ENCODE measurements around the gene TELO2.
"Not testable (repeated sequence)": the region's sequence is repeated elsewhere in the genome, so short reads cannot be mapped to it uniquely, and the experiment has no call there.

The TELO2 gene

DNA sequence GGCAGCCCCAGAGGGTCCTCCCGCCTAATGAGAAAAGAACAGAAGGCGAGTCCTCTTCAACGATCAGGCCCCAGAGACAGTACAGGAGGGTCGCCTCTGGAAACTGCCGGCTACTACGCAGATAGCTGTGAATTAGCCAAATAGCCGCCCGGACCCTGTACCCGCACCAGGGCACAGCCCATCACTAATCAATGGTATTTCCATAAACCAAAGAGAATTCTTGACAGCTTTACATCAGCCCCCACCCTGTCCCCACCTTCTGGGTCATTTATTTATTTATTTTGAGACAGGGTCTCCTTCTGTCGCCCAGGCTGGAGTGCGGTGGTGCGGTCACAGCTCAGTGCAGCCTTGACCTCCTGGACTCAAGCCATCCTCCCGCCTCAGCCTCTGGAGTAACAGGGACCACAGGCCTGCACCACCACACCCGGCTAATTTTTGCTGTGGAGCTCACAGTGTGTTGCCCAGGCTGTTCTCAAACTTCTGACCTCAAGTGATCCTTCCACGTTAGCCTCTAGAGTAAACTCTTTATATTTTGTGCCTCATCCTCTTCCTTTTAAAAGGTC lies 17.5 kb upstream of the TELO2 start:
- DNase-seq (ENCODE audit: low read depth), result no peak

GRCh38 chr16:1477033-1477432 lies 16.1 kb upstream of the TELO2 start:
- DNase-seq (ENCODE audit: low read depth), result no peak

DNA sequence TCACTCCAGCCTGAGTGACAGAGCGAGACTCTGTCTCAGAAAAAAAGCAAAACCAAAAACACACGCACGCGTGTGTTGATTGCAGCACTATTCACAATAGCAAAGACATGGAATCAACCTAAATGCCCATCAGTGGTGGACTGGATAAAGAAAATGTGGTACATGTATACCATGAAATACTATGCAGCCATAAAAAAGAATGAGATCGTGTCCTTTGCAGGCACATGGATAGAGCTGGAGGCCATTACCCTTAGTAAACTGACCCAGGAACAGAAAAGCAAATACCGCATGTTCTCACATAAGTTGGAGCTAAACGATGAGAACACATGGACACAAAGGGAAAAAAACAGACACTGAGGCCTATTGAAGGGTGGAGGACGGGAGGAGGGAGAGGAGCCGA lies 14.2 kb upstream of the TELO2 start:
- not testable (repeated sequence) for DNase-seq (ENCODE audit: low read depth)

DNA sequence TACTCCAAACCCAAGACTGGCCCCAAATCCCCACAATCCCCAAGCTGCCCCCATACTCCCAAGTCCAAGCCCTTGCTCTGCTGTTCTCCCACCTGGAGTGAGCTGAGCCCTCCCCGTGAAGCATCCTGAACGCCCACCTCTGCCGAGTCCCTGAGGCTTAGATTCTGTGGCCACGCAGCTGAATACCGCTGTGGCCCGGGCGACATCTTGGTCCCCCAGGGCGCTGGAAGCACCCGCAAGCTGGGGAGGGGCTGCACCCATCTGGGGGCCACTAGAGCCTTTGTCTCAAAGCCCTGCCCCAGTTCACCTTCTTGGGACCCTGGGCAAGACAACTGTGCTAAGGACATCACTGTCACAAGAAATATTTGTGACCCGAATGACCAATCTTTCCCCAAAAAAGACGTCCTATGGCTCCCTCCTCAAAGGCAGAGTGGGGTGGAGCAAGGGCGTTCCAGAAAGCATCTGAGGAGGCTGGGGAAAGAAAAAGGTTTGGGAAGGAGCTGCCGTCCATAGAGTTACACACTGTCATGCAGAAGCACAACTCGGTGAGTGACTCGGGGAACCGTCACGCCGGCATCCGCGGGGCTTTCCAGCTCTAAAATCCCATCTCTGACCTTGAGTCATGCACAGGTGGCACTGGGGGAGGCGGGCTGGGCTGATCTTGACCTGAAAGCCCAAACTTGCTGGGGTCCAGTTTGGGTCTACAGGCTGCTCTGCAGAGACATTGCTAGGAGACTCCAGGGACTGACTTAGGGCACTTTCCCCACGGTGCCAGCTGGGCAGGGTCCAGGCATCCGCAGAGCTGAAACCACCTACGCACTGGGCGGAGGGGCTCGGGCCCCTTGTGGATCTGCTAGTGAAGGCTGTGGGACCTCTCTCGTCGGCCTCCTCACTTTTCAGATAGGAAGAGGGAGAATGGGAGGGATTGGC lies 11.0 kb upstream of the TELO2 start:
- DNase-seq (ENCODE audit: low read depth), result no peak

- DNase-seq (ENCODE audit: low read depth), result no peak
These were observed 7.2 kb upstream of the TELO2 start for GRCh38 chr16:1485847-1486496.

DNA sequence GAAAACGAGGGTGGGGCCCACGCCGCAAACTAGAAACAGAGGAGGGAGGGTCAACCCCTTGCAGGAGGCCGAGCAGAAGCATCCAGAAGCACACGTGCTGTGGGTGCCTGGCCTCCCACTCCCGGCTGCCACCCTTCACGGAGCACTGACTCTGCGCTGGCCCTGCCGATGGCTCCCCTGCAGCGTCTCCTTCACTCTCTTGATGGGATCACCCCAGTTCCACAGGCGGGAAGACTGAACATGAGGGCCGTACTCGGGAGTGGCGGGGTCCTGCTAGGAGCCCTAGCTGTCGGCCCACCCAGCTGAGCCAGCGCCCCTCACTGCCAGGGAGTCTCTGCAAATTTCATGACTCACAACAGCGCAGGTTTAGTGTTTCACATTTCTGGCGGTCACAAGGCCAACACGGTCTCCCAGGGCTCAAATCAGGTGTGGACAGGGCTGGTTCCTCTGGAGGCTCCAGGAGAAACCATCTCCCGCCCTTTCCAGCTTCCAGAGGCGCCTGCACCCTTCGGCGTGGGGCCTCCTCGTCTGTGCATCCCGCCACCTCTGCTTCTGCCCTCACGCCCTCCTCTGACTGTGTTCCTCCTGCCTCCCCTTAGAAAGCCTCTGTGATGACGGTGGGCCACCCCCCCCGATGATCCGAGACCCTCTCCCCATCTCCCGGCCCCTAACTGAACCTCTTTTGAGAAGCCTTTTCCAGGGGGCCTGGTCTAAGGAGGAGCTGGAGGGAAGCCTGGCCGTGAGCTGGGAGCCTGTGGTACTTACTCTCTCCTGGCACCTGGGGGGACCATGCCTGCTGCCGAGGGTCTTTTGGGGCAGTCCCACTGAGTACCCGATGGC lies 6.4 kb upstream of the TELO2 start:
- DNase-seq (ENCODE audit: low read depth), result no peak

DNA sequence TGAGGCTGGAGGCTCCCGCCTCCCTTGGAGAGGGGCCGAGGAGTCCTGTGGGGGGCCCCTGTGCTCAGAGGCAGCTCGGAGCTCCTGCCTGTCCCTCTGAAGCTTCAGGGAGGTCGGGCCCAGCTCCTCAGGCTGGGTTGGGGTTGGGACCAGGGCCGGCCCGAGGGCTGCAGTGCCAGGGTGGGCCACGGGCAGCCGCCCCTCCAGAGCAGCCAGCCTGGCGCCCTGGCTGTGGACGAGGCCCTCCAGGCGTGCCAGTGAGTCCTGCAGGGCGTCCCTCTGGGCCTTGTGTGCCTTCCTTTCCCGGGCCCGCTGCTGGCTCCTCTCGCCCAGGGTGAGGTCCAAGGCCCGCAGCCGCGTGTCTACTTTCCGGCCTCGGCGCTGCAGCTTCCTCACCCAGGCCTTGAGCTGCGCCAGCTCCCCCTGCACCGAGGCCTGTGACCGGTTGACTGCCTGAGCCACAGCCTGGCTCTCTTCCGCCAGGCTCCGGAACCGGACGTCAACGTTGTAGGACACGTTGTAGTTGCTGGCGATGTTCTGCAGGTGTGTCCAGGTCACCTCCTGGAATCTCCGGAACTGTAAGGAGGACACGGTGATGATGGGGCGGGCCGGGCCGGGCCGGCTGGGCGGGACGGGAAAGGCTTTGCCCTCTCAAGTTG lies 5.6 kb upstream of the TELO2 start:
- DNase-seq (ENCODE audit: low read depth), result no peak

DNA sequence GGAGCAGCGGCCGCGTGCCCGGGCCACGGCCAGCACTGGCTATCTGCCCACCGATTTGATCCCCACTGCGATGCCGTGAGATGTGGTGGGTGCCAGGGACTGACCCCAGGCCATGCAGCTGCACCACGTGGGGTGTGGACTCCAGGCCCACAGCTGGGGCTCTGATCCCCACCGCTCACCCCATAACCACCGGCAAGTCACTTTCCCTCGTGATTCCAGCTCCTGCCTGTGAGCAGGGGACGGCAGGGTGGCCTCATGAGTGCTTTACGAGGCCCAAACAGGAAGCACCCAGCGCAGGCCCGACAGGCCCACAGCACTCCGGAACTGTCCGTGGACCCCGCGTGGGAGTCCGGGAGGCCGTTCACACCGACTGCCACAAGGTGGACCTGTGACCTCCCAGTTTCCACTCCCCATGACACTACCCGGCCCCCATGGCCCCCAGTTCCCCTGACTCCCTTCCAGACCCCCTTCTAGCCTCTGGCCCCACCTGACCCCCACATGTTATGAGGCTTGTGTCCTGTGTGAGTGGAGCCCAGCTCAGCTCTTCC lies 5.0 kb upstream of the TELO2 start:
- no peak for DNase-seq (ENCODE audit: low read depth)

DNA sequence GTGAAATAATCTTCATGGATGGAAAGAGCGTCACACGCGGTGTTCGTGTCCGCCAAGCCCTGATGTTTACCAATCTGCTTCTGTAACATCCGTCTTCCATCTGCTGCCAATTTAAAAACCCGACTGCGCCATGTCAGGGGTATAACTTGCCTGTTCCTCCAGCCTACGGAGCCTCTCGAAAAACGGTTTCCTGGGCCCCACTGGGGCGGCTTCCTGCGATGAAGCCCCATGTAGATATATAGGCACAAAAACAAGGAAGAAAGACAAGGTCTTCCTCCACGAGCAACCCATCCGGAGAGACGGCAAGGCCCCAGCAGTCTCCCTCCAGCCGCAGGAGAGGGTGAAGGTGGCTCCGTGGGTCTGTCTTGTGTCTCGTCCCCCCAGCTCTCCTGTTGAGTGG lies 4.5 kb upstream of the TELO2 start, which contains the start of gene PTX4:
Gene PTX4 (minus strand): TSS at position 326 of the 400 bp plus-strand sequence. CDS start 35 bp downstream, at position 291.
- no peak for DNase-seq (ENCODE audit: low read depth)

GRCh38 chr16:1489077-1489476 lies 4.1 kb upstream of the TELO2 start:
- no peak for DNase-seq (ENCODE audit: low read depth)

GRCh38 chr16:1491327-1491726 lies 1.8 kb upstream of the TELO2 start:
- no peak for DNase-seq (ENCODE audit: low read depth)

DNA sequence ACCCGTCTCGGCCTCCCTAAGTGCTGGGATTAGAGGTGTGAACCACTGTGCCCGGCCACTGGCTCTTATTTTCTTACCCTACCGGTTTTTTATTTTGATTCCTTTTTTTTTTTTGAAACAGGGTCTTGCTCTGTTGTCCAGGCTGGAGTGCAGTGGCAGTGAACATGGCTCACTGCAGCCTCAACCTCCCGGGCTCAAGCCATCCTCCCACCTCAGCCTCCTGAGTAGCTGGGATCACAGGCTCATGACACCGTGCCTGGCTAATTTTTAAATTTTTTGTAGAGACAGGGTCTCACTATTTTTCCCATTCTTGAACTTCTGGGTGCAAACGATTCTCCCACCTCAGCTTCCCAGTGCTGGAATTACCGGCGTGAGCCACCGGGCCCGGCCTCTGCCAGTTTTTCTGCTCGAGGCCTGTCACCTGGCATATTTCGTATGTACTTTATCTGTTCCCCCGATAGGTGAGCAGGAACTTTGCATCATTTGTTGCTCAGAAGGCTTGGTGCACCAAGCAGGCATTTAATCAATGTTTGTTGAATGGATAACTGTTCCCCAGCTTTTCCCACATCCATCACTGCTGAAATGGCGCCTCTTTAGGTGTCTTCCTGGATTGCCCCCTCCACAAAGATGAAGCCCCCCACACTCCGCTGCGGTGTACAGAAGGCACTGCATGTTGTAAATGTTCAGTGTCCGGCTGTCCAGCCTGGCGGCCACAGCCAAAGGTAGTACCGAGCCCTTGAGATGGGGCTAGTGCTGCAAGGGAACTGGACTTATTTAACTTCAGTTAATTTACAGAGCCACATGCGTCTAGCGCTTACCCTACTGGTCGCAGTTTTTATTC lies 858 bp upstream of the TELO2 start:
- DNase-seq (ENCODE audit: low read depth), result no peak

GRCh38 chr16:1493746-1494094 lies 560 bp downstream of the TELO2 start:
- no peak for DNase-seq (ENCODE audit: low read depth)

DNA sequence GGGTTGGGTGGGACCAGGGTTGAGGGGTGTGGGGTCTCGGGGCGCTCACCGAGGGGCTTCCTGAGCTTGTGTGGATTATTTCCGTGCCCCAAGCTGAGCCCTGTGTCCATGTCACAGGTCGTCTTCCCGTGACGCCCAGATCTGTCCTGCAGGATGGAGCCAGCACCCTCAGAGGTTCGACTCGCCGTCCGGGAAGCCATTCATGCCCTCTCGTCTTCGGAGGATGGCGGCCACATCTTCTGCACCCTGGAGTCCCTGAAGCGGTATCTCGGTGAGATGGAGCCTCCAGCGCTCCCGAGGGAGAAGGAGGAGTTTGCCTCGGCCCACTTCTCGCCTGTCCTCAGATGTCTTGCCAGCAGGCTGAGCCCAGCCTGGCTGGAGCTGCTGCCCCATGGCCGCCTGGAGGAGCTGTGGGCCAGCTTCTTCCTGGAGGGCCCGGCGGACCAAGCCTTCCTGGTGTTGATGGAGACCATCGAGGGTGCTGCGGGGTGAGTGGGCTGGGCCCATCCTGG lies 1.0 kb downstream of the TELO2 start:
- DNase-seq (ENCODE audit: low read depth), result no peak

GRCh38 chr16:1494711-1495110 lies 1.6 kb downstream of the TELO2 start:
- DNase-seq (ENCODE audit: low read depth), result no peak

DNA sequence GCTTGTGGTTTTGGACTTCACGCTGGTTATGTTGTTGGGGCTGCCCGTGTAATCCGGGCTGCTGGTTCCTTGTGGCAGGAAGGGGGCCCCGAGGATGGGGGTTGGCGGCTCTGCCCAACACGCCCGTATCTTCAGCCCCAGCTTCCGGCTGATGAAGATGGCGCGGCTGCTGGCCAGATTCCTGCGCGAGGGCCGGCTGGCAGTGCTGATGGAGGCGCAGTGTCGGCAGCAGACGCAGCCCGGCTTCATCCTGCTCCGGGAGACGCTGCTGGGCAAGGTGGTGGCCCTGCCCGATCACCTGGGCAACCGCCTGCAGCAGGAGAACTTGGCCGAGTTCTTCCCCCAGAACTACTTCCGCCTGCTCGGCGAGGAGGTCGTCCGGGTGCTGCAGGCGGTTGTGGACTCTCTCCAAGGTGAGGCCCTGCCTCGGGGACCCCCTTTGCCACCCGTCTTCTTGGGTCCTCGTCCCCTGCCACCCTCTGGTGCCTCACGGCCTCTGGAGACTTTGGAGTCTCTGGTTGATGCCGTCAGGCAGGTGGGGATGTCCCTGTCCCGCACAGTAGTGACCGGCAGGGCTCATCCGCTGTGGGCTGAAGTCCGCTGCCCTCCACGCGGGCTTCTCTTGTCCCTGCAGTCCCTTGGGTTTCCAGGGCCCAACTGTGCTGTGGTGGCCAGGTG lies 2.2 kb downstream of the TELO2 start:
- no peak for DNase-seq (ENCODE audit: low read depth)

GRCh38 chr16:1495889-1496262 lies 2.7 kb downstream of the TELO2 start:
- DNase-seq (ENCODE audit: low read depth), result no peak

DNA sequence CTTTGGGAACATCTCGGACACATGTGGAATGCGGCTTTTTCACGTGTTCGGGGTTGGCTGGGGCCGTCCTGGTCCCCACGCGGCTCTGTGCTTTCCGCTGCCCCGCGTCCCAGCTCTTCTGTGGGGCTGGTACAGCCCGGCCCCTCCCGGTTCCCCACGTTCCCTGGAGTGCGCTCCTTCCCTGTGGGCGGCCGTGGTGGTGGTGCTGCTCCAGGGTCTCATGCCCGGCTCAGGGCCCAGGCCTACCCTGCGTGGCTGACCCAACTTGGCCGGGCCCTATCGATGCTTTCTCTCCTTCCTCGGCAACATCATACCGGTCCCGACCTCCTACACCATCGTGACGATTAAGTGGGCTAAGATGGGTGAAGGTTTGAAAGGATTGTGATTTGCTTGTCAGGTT lies 3.3 kb downstream of the TELO2 start:
- DNase-seq (ENCODE audit: low read depth), result no peak

DNA sequence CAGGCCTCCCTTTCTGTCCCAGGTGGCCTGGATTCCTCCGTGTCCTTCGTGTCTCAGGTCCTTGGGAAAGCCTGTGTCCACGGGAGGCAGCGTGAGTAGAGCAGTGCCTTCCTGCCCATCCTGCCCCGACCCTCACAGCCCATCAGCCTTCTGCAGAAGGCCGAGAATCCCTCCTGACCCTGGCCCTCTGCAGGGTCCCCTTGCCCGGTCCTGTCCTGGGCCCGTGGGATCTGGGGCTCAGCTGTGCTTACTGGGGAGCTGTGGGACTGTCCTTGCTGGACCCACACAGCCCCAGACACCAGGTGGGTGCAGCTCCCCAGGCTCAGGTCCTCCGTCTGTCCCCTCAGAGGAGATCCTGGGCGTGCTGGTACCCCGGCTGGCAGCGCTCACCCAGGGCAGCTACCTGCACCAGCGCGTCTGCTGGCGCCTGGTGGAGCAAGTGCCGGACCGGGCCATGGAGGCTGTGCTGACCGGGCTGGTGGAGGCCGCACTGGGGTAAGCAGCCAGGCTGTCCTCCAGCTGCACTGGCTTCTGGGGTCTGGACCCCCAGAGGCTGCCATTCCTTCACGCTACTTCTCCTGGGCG lies 3.9 kb downstream of the TELO2 start:
- no peak for DNase-seq (ENCODE audit: low read depth)
